K562 treated with DMSO at 1 percent for 48 hours (cell line): ENCODE results near the gene TRAFD1. TPM values are rescaled to one million over a fixed set of nuclear protein-coding genes. Genes with fewer than 3 reads are reported as not detected.

ENCODE experiments used
- total RNA-seq: library from RNA; unstranded; fragments of 300-600 nt; gene quantifications from 2 replicates; pipeline ENCODE4 v1.2.3, GENCODE V29; 2022; ENCODE audit warnings: low replicate concordance; ENCODE audit errors: extremely low read depth

Gene TRAFD1, protein sequence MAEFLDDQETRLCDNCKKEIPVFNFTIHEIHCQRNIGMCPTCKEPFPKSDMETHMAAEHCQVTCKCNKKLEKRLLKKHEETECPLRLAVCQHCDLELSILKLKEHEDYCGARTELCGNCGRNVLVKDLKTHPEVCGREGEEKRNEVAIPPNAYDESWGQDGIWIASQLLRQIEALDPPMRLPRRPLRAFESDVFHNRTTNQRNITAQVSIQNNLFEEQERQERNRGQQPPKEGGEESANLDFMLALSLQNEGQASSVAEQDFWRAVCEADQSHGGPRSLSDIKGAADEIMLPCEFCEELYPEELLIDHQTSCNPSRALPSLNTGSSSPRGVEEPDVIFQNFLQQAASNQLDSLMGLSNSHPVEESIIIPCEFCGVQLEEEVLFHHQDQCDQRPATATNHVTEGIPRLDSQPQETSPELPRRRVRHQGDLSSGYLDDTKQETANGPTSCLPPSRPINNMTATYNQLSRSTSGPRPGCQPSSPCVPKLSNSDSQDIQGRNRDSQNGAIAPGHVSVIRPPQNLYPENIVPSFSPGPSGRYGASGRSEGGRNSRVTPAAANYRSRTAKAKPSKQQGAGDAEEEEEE
- total RNA-seq: not detected in 2 replicates

DNA sequence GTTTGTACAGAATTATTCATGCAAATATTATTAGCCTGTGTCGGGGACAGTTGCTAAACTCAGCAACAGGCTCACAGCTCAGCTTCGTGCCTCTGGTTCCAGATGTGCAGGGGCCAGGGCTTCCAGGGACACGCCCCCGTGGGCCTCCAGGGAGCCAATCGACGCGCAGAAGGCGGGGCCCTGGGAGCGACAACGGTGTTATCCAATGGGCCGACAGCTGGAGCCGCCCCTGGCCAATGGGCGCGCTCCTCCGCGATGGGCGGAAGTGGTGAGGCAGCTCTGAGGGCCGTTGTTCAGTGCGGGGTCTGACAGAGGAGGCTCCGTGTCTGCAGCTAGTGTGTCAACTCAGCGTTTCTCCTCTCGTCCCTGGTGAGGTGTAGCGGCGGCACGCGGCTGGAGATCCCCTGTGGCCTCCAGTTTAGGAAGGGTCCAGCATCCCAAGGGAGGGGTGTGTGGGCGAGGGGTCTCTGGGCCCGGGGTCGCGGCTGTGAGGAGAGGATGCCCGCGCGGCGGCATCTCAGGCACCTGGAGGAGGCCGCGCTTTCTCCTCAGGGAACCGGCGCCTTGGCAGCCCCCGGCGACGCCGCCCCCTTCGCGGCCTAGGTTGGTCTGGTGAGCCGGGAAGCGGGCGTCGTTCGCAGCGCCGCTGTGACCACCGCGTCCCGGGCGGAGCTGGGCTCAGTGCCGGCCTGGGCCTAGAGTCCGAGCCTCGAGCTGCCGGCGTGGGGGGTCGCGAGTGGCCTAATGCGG, at the start of gene TRAFD1:
TSS of gene TRAFD1 (plus strand) at position 311 of the 750 bp plus-strand sequence. CDS start 4,963 bp downstream, outside the sequence.

GRCh38 chr12:112108202-112109079, 16.9 kb upstream of the TRAFD1 start, which contains the start of gene NAA25:
TSS of gene NAA25 (minus strand) at chr12:112108783. CDS start at chr12:112108773, 10 bp downstream.

Other genes with a start within 250 kb of the TRAFD1 start
- gene TMEM116, start 112.4 kb upstream of the TRAFD1 start, total RNA-seq: not detected in 2 replicates
- not detected in 2 replicates for gene ERP29, start 112.1 kb upstream of the TRAFD1 start, total RNA-seq
- not detected in 2 replicates for gene NAA25, start 16.8 kb upstream of the TRAFD1 start, total RNA-seq